Left ventricle myocardium superior (tissue), 1 donor: Measurements from ENCODE around the gene FGF21. TPM values are rescaled to one million over a fixed set of nuclear protein-coding genes. Genes with fewer than 3 reads are reported as not detected.
"Not testable (repeated sequence)": the region's sequence is repeated elsewhere in the genome, so short reads cannot be mapped to it uniquely, and the experiment has no call there.

Source experiments
- ATAC-seq: fragments of 200-7000 bp; cut with Tn5 transposase; one replicate; pipeline ENCODE4 v1.9.1; 2020; ENCODE audit warnings: mild to moderate bottlenecking, moderate library complexity
- DNase-seq: peaks from one replicate; pipeline ENCODE4 v3.0.0-alpha.2; 2020
- intact Hi-C: fragments of 100-400 bp; cut with micrococcal nuclease; formaldehyde crosslinking; loops from one replicate; pipeline ENCODE4 v1.11.0; 2022
- total RNA-seq: library from RNA; stranded (reverse); fragmentation: NEBNext Ultra II Directional; extraction: Animal tissue kit (Norgen Biotek cat#: 25700); gene quantifications from one replicate; pipeline ENCODE4 v1.2.1, GENCODE V29; 2021
- donor health status: DM: no; HTN: yes; CAD: no; lungs with severe emphysema.

FGF21 gene
- total RNA-seq, 1 donor from 2014 or later: not detected

DNA sequence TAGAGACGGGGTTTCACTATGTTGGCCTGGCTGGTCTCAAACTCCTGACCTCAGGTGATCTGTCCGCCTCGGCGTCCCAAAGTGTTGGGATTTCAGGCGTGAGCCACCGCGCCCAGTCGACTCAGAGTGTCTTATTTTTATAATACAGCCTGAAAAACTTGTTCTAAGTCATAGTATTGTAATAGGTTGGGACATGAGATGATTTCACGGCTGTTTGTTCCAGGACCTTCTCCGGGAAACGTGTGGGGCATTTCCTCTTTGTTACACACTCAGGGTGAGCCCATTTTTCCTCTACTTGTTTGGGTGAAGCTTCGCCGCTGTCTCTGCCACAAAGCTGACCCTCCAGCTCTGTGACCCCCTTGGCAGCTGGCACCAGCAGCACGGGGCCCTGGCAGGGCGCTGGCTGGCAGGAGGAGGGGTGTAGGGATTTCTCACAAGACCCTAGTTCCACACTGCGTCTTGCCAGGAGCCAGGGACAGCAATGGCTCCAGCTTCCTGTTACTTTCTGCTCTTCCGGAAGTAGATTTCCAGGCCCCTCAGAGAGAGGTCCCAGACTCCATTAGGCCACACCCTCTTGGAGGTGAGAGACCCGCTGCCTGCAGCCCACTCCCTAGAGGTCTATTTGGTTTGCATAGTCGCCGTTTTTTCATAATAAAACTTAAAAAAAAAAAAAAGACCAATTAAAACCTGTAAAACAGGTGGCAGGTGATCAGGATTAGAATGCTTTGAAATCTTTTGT lies 15.6 kb downstream of the FGF21 start:
- intact Hi-C loops: no loop called here
- no peak for DNase-seq
- ATAC-seq: no peak

DNA sequence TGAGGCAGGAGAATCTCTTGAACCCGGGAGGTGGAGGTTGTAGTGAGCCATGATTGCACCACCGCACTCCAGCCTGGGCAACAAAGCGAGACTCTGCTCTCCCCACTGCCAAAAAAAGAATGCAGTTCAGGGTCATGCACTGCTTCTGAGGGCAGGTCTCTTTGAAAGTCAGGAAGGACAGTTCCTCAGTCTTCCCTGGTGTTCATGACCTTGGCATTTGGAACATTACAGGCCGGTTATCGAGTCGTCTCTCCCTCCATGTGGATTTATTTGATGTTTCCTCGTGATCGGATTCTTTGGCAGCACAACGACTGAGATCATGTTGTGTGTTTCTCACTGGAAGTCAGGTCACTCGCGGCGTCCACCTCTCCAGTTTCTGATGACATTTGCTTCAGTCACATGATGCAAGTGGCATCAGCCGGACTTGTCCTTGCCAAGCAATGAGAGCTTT lies 17.2 kb downstream of the FGF21 start:
- ATAC-seq (peak; percentile 80), DNase-seq (peak; percentile 51)
- intact Hi-C loops: no loop called here

DNA sequence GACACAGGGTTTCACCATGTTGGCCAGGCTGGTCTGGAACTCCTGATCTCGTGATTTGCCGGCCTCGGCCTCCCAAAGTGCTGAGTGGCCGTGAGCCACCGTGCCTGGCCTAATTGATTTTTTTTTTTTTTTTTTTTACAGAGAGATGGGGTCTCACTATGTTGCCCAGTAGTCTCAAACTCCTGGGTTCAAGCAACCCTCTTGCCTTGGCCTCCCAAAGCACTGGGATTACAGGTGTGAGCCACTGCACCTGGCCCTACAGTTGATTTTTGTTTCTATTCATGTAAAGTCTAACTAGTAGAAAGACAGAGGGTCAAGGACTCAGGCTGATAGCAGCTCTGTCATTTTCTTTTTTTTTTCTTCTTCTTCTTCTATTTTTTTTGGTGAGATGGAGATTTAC lies 21.8 kb downstream of the FGF21 start:
- no peak for DNase-seq
- ATAC-seq: no peak
- intact Hi-C loops: no loop called here

DNA sequence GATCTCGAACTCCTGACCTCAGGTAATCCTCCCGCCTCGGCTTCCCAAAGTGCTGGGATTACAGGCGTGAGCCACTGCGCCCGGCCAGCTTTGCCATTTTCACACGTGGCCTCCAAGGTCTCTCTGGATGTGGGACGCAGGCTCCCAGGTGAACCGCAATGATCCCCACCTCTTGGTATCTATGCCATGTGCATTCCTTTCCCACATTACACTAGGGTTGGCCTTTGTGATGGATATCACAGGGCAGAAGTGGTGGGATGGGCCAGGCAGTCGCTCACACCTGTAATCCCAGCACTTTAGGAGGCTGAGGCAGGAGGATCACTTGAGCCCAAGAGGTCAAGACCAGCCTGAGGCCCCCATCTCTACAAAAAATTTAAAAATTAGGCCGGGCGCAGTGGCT lies 22.4 kb downstream of the FGF21 start:
- ATAC-seq: no peak
- no peak for DNase-seq
- intact Hi-C loops: no loop called here

DNA sequence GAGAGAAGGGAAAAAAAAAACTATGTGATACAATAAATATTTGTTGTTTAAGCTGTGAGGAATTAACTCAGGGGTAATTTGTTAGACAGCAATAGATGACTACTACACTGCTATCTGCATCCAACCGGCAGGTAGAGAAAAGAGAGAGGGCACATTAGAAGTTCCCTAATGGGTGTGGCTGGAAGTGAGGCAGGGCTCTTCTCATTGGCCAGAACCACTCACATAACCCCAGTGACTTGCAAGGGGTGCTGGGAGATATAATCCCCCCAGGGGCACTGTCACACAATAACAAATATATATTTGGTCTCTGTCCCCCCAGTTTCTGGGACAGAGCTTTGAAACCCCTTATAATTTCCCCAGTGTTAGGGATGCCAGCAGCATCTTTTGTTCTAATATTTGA lies 24.3 kb downstream of the FGF21 start:
- no peak for ATAC-seq
- intact Hi-C loops: no loop called here
- no peak for DNase-seq

DNA sequence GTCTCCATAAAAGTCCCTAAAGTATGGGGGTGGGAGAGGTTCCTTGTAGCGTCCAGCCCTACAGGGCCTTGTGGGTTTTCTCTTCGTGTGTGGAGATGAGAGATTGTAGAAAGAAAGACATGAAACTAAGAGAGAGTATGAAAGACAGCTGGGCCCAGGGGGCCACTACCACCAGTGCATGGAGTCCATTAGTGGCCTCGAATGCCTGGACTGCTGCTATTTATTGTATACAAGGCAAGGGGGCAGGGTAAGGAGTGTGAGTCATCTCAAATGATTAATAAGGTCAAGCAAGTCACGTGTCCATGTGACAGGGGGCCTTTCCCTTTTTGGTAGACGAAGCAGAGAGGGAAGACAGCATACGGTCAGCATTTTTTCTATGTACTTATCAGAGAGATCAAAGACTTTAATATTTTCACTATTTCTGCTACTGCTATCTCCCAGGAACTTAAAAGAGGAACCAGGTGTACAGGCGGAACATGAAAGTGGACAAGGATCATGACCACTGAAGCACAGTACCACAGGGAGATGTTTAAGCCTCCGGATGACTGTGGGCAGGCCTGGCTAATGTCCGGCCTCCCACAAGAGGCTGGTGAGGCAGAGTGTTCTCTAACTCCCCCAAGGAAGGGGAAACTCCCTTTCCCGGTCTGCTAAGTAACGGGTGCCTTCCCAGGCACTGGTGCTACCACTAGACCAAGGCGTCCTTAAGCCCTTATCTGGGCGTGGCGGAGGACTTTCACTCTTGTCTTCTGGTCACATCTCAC lies 25.5 kb downstream of the FGF21 start:
- intact Hi-C loops: no loop called here
- ATAC-seq (no peak), DNase-seq (no peak)

DNA sequence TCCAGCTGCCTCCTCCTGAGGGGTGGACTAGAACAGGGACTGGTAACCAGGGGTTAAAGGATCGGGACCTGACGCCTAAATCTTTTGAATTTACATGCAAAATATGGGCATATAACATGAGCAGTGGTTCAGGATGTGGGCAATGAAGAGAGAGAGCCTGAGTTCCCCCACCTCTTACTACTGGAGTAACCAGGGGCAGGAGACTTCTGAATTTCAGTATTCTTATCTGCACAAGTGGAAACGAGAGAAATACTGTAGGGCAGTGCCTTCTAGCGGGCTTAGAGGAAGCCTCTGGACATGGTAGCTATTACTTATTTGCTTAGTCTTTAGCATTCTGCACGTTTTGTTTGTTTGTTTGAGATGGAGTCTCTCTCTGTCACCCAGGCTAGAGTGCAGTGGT lies 29.2 kb downstream of the FGF21 start:
- DNase-seq: no peak
- intact Hi-C loops: no loop called here
- no peak for ATAC-seq

DNA sequence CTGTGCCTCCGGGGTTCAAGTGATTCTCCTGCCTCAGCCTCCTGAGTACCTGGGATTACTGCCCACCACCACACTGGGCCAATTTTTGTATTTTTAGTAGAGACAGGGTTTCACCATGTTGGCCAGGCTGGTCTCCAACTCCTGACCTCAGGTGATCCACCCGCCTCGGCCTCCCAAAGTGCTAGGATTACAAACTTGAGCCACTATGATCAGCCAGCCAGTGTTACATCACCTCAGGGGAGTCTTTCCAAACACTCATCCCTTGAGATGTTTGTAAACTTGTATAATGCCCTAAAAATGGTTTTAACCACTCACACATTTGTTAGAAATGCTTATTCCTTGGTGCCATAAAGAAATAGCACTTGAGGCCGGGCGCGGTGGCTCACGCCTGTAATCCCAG lies 31.1 kb downstream of the FGF21 start:
- not testable (repeated sequence) for DNase-seq, ATAC-seq
- intact Hi-C loops: loop anchor here (5.0 kb wide), 1 partner anchor 56 kb away; no protein-coding TSS in a partner anchor

DNA sequence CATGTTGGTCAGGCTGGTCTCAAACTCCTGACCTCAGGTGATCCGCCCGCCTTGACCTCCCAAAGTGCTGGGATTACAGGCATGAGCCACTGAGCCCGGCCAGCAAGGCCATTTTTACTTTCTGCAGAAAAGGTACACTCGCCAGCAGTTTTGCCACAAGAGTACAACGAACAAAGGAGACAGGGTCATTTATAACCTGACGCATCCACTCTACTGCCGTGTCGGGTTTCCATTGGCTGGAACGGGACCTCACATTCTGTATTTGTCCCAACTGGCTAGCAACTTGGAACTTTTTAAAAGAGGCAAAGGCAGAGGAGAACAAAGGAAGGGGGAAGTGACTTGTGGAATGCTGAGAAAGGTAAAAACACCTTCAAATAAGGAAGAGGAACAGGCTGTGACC lies 32.0 kb downstream of the FGF21 start:
- DNase-seq: not testable (repeated sequence)

DNA sequence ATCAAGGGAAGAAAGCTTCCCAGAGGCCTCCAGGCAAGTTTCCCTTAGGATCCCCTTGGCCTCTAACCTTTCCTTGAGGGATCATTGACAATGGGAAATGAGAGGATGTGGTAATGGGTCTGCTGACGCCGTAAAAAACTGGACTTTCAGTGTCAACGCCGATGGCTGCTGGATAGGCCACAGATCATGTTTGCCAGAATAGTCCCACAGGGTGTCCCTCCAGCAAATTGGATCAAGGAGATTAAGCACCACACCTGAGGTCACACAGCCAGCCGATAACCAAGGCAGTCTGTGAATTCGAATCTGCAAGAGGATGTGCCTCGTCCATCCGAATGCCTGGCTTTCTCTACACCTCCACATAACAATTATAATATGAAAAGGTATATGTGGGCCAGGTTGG lies 37.9 kb downstream of the FGF21 start:
- intact Hi-C loops: no loop called here
- DNase-seq: no peak

More for the DNA sequence above, 32.0 kb downstream of the FGF21 start:
- not testable (repeated sequence) for ATAC-seq
- intact Hi-C loops: loop anchor here (5.0 kb wide), 1 partner anchor 55 kb away; no protein-coding TSS in a partner anchor

DNA sequence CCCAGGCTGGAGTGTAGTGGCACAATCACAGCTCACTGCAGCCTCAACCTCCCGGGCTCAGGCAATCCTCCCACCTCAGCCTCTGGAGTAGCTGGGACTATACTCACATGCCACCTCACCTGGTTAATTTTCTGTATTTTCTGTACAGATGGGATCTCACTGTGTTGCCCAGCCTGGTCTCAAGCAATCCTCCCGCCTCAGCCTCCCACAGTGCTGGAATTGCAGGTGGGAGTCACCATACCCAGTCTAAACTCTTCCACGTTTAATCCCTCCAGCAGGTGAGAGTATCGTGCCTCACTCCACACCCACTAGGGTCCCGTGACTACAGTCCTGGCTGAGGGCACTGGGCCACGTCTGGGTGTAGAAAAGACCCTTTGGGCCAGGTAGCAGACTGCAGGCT lies 39.0 kb downstream of the FGF21 start:
- intact Hi-C loops: loop anchor here (2.0 kb wide), 1 partner anchor 41 kb away; no protein-coding TSS in a partner anchor
- ATAC-seq (no peak), DNase-seq (no peak)

More for the DNA sequence above, 37.9 kb downstream of the FGF21 start:
- no peak for ATAC-seq

DNA sequence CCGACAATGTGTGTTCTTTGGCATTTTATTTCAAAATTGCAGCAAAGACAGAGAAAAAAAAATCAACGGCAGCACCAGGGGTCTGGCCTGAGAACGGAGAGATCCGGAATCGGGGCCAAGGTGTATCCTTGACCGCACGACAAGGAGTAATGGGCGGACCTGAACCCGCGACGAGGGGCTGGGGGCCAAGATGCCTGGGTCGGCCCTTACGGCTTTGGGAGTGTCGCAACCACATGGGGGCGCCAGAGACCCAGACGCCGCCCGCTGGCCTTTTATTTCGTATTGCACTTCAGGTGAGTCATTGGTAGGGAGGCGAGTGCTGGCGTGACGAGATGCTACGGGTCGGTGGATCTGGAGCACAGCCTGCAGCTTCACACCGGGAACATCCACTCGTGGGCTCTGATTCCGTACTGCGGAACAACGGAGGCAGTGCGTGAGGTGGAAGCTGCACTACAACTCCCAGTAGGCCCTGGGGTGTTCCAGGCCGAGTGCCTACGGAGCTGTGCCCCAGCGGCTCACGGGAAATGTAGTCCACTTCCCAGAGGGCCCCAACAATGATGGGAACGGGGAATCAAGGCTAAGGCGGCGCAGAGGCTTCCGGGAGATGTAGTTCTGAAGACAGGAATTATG lies 39.8 kb downstream of the FGF21 start:
- peak; percentile 93 for DNase-seq
- intact Hi-C loops: loop anchor here (2.0 kb wide), 1 partner anchor 40 kb away; no protein-coding TSS in a partner anchor
- ATAC-seq: peak; percentile 99

DNA sequence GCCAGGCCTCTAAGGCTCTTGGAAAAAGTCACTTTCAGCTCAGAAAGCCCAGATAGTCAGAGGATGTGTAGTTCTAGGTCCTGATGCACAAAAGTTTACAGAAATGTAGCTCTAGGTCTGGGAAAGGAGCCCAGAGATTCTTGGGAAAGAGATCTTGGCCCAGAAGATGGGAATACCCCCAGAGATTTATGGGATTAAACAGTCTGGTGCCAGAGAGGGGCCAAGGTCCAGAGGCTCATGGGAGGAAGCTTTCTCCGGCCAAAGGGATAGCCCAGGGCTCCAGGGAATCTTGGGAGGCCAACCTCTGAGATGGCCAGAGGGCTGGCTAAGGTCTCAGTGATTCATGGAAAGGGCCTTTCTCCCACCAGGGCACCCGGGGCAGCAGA lies 40.4 kb downstream of the FGF21 start:
- DNase-seq: peak; percentile 51
- ATAC-seq: peak; percentile 56
- intact Hi-C loops: loop anchor here (2.0 kb wide), 1 partner anchor 39 kb away; no protein-coding TSS in a partner anchor

DNA sequence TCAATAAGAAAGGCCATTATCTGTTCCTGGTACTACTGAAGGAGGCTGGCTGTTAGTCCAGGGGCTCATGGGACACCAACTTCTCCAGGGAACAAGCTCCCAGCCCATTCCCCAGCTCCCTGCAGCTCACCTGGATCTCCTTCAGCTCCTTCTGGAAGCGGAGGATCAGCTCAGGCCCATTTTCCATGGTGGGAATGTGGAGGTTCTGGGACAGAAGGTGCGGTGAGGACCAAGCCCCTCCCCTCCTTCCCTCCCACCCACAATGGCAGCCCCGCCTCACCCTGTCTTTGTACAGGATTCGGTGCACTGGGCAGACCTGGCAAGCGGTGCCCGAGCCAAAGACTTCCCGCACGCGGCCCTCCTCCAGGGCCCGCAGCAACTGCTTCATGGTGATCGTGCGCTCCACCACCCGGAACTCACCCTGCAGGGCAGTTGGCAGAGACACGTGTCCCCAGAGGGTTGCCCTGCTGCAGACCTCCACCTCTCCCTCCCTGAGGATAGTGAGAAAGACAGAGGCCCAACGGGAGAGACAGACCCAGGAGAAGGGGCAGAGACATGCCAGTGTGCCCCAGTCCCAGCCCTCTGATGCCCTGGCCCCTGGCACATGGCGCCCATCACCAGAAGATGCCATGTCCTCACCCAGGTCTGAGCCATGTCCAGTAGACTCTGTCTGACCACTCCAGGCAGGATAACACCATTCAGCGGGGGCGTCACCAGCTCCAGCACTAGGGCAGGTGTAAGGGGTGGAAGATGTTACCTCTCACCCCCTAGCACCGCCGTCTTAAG lies 41.2 kb downstream of the FGF21 start:
- no peak for ATAC-seq
- no peak for DNase-seq
- intact Hi-C loops: no loop called here

DNA sequence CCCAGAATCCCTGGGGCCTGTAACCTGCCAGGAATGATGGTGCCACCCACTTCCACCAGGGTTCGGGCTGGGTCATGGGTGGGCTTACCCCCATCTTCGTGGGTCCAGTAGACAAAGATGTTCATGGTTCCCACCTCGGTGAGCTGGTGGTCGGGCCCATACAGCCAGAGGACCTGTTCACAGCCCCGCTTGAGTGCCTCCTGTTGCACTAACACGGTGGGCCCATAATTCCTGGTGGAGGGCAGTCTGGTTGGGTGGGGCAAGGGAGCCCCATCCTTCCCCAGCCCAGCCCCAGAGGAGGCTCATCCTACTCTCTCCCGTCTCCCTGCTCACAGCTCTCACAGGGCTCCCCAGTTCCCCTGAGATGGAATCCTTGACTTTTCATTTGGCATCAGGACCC lies 41.8 kb downstream of the FGF21 start:
- DNase-seq: no peak
- intact Hi-C loops: no loop called here
- no peak for ATAC-seq

DNA sequence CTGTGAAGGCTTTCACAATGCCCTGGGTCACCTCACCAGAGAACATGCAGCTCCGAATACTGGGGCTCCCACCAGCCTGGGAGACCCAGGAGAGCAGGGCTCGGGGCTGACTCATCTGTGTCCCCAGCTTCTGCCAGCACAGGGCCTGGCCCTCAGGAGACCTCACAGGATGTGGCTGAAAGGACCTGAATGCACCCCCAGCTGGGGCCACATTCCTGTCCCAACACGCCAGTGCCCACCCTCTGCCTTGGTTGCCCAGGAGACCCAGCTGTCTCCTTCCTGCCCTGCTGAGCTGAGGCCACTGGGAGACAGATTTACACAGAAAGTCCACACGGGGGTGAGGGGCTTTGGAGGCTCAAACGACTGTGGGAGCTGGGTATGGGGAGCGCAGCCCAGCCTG lies 43.6 kb downstream of the FGF21 start:
- intact Hi-C loops: no loop called here
- no peak for ATAC-seq
- DNase-seq: no peak

DNA sequence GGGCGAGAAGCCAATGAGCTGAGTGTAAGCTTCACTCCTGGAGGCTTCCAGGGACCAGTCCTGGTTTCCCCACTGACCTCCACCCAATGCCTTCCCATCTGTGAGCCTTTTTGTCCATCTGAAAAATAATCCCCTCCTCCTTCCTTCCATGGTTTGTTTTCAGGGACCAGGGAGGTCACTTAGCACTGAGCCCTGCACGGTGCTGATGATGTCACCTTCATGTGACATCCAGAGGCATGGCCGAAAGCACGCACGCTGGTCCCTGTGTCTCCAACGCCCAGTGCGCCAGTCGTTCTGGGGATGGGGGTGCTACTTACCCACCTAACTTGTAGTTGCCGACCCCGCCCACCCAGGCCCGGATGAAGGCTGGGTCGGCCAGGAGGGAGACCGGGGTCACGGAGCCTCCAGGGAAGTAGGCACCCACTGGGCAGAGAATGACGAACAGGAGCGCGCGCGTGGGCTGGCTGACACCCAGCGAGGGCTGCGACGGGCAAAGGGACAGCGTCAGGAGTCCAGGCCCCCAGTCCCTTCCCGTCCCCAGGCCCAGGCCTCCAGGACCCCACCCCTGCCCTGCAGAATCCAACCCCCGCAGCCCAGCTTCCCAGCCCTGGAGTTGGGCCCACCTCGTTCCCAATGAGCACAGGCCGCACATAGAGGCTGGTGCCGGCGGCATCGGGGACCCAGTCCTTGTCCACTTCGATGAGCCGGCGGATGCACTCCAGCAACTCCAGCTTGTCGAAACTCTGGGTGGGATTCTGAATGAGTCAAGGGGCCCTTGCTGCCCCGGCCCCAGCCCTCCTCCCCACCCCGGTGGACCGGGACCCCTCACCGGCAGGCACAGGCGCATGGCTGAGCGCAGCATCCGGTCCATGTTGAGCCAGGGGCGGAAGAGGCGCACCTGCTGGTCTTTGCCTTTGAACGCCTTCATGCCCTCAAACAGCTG lies 44.3 kb downstream of the FGF21 start:
- no peak for DNase-seq
- intact Hi-C loops: no loop called here
- no peak for ATAC-seq

DNA sequence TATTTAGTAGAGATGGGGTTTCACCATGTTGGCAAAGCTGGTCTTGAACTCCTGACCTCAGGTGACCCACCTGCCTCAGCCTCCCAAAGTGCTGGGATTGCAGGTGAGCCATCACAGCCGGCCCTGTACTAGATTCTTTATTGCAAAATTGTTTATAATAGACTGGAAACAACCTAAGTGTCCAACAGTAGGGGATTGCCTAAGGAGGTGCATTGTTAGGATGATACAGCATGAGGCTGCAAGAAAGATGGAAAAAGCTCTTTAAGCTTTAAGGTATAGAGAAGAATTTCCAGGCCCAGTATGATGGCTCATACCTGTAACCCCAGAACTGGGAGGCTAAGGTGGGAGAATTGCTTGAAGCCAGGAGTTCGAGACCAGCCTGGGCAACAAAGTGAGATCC lies 47.3 kb downstream of the FGF21 start:
- no peak for DNase-seq
- intact Hi-C loops: no loop called here

More for the DNA sequence above, 47.3 kb downstream of the FGF21 start:
- no peak for ATAC-seq
